H1 (cell line): Measurements from ENCODE around the gene ARHGAP8. TPM values are rescaled to one million over a fixed set of nuclear protein-coding genes. Genes with fewer than 3 reads are reported as not detected.
"Not testable (repeated sequence)": the region's sequence is repeated elsewhere in the genome, so short reads cannot be mapped to it uniquely, and the experiment has no call there.

Experiments
- CTCF ChIA-PET: fragments of 300-600 bp; sonication (Branson Sonifier 250); formaldehyde crosslinking; loops from one replicate; lab custom pipeline; 2021; ENCODE audit not compliant: partially characterized antibody; lab: Charles Lee
- POLR2A ChIA-PET: fragments of 300-600 bp; sonication (Branson Sonifier 250); formaldehyde crosslinking; loops from one replicate; lab custom pipeline; 2021; ENCODE audit warnings: inconsistent platforms; ENCODE audit not compliant: partially characterized antibody; lab: Charles Lee
- DNase-seq, 2 experiments: peaks; one replicate each; pipeline versions ENCODE4 v3.0.0 to v3.0.0-alpha.2; 2010 to 2022; ENCODE audit warnings: low spot score in 2 of 2, low read depth in 1 of 2, mixed read lengths in 1 of 2
- FAIRE-seq: peaks from 2 replicates; lab custom pipeline; 2011; peaks lifted over from hg19 to GRCh38; lab: Jason Lieb, UNC
- H2AFZ ChIP-seq: 2 replicates; pipeline ENCODE4 v1.8.1; 2012; ENCODE audit warnings: low read length, inconsistent platforms
- H2AK5ac ChIP-seq: 2 replicates; pipeline ENCODE4 v1.6.1; 2013; ENCODE audit warnings: low read depth, low read length
- H2BK120ac ChIP-seq: replicated peaks from 2 replicates; pipeline ENCODE3; 2013; ENCODE audit warnings: low read depth, low read length, inconsistent platforms
- H2BK12ac ChIP-seq: 2 replicates; pipeline ENCODE4 v1.6.1; 2013; ENCODE audit warnings: low read depth, low read length
- H2BK15ac ChIP-seq: 2 replicates; pipeline ENCODE4 v1.6.1; 2013; ENCODE audit warnings: low read length
- H2BK20ac ChIP-seq: 2 replicates; pipeline ENCODE4 v1.6.1; 2013; ENCODE audit warnings: low read length
- H2BK5ac ChIP-seq: 2 replicates; pipeline ENCODE4 v1.6.1; 2013; ENCODE audit warnings: low read depth, low read length
- H3K14ac ChIP-seq: 2 replicates; pipeline ENCODE4 v1.6.1; 2013; ENCODE audit warnings: inconsistent platforms; ENCODE audit not compliant: insufficient read length
- H3K18ac ChIP-seq: 2 replicates; pipeline ENCODE4 v1.6.1; 2013; ENCODE audit warnings: low read length; ENCODE audit errors: extremely low read depth
- H3K23ac ChIP-seq: 2 replicates; pipeline ENCODE4 v1.6.1; 2013; ENCODE audit warnings: inconsistent platforms; ENCODE audit not compliant: insufficient read length
- H3K23me2 ChIP-seq: 2 replicates; pipeline ENCODE4 v1.6.1; 2013; ENCODE audit warnings: low read depth, low read length
- H3K27ac ChIP-seq: 2 replicates; pipeline ENCODE4 v1.6.1; 2011; ENCODE audit warnings: low read depth, low read length, inconsistent platforms
- H3K27me3 ChIP-seq, 4 experiments: replicated peaks in 1 of 4; 1 replicate in 1 of 4; 2 replicates in 3 of 4; pipeline versions ENCODE4 v1.6.1 to v1.8.1; 2011 to 2013; ENCODE audit warnings: low read length in 3 of 4, mild to moderate bottlenecking in 3 of 4, inconsistent platforms in 2 of 4, mixed read lengths in 2 of 4, moderate library complexity in 1 of 4; ENCODE audit not compliant: control insufficient read depth in 3 of 4, insufficient read depth in 3 of 4; ENCODE audit errors: extremely low read depth in 1 of 4
- H3K36me3 ChIP-seq, 4 experiments: 2 replicates each; pipeline versions ENCODE4 v1.6.1 to v1.8.1; 2011 to 2013; ENCODE audit warnings: mild to moderate bottlenecking in 4 of 4, low read length in 3 of 4, moderate library complexity in 2 of 4, control low read depth in 1 of 4, inconsistent platforms in 1 of 4; ENCODE audit not compliant: insufficient read depth in 4 of 4, control insufficient read depth in 2 of 4
- H3K4ac ChIP-seq: replicated peaks from 2 replicates; pipeline ENCODE3; 2013; ENCODE audit warnings: low read length, low read depth, mixed read lengths, inconsistent platforms; ENCODE audit not compliant: insufficient read length
- H3K4me1 ChIP-seq, 4 experiments: replicated peaks in 1 of 4; 1 replicate in 1 of 4; 2 replicates in 3 of 4; pipeline versions ENCODE4 v1.6.1 to v1.8.1; 2011 to 2013; ENCODE audit warnings: low read length in 3 of 4, inconsistent platforms in 2 of 4, mixed read lengths in 1 of 4; ENCODE audit not compliant: insufficient read depth in 4 of 4, control insufficient read depth in 3 of 4
- H3K4me2 ChIP-seq, 2 experiments: 2 replicates each; pipeline versions ENCODE4 v1.6.1 to v1.8.1; 2011 to 2013; ENCODE audit warnings: low read depth in 2 of 2, low read length in 2 of 2, control low read depth in 1 of 2, inconsistent platforms in 1 of 2, mild to moderate bottlenecking in 1 of 2; ENCODE audit not compliant: insufficient read depth in 1 of 2
- H3K4me3 ChIP-seq, 4 experiments: fragments of 200-600, 300-600 bp in 1 of 4; sonication (generic), shearing (Covaris generic), sonication (Bioruptor Twin) in 1 of 4; 2 replicates each; pipeline versions ENCODE4 v1.5.1 to v1.8.1; 2011 to 2016; ENCODE audit warnings: low read length in 4 of 4, low read depth in 3 of 4, control low read depth in 2 of 4, inconsistent platforms in 2 of 4, mild to moderate bottlenecking in 2 of 4, mixed read lengths in 1 of 4, moderate library complexity in 1 of 4; ENCODE audit not compliant: insufficient read depth in 2 of 4; ENCODE audit errors: extremely low read depth in 1 of 4
- H3K56ac ChIP-seq: replicated peaks from 2 replicates; pipeline ENCODE3; 2013; ENCODE audit warnings: low read depth, mild to moderate bottlenecking, mixed read lengths, low read length, inconsistent platforms; ENCODE audit not compliant: insufficient read length
- H3K79me1 ChIP-seq: 2 replicates; pipeline ENCODE4 v1.6.1; 2013; ENCODE audit warnings: low read depth, low read length, control low read depth
- H3K79me2 ChIP-seq, 2 experiments: 2 replicates each; pipeline versions ENCODE4 v1.6.1 to v1.8.1; 2012 to 2013; ENCODE audit warnings: low read length in 2 of 2, mild to moderate bottlenecking in 2 of 2, inconsistent platforms in 1 of 2; ENCODE audit not compliant: insufficient read depth in 2 of 2, control insufficient read depth in 1 of 2
- H3K9ac ChIP-seq, 4 experiments: replicated peaks in 1 of 4; 1 replicate in 1 of 4; 2 replicates in 3 of 4; pipeline versions ENCODE4 v1.6.1 to v1.8.1; 2011 to 2013; ENCODE audit warnings: low read depth in 3 of 4, low read length in 3 of 4, control low read depth in 2 of 4, mild to moderate bottlenecking in 2 of 4, moderate library complexity in 2 of 4, inconsistent platforms in 1 of 4; ENCODE audit errors: extremely low read depth in 1 of 4
- H3K9me3 ChIP-seq, 2 experiments: 2 replicates each; pipeline versions ENCODE4 v1.6.1 to v1.8.1; 2012 to 2013; ENCODE audit warnings: mild to moderate bottlenecking in 2 of 2, moderate library complexity in 2 of 2, control low read depth in 1 of 2, inconsistent platforms in 1 of 2, low read depth in 1 of 2, low read length in 1 of 2, mixed read lengths in 1 of 2; ENCODE audit not compliant: insufficient read depth in 2 of 2
- H4K20me1 ChIP-seq, 2 experiments: replicated peaks in 1 of 2; 2 replicates each; pipeline versions ENCODE3 to v1.8.1; 2011 to 2013; ENCODE audit warnings: inconsistent platforms in 2 of 2, low read length in 2 of 2, mild to moderate bottlenecking in 1 of 2; ENCODE audit not compliant: insufficient read depth in 2 of 2, control insufficient read depth in 1 of 2
- H4K5ac ChIP-seq: 2 replicates; pipeline ENCODE4 v1.6.1; 2013; ENCODE audit warnings: low read length, low read depth, mixed read lengths, inconsistent platforms; ENCODE audit not compliant: insufficient read length
- H4K8ac ChIP-seq: 2 replicates; pipeline ENCODE4 v1.8.0; 2013; ENCODE audit warnings: mild to moderate bottlenecking, moderate library complexity, low read length, inconsistent platforms; ENCODE audit not compliant: insufficient read depth; ENCODE audit errors: extremely low read depth
- H4K91ac ChIP-seq: replicated peaks from 2 replicates; pipeline ENCODE3; 2013; ENCODE audit warnings: low read length, mixed read lengths, inconsistent platforms; ENCODE audit not compliant: insufficient read length
- WGBS, 2 experiments: shearing (Covaris generic) in 1 of 2; methylation state at CpG; one replicate each; pipeline versions ENCODE4 v1.1.6 to v1.1.7; 2013 to 2015; ENCODE audit warnings: low lambda C conversion rate in 2 of 2, mixed read lengths in 2 of 2, inconsistent platforms in 1 of 2, low coverage in 1 of 2, missing lambda C conversion rate in 1 of 2; ENCODE audit not compliant: insufficient replicate concordance in 2 of 2, insufficient coverage in 1 of 2, insufficient read length in 1 of 2; ENCODE audit errors: extremely low coverage in 1 of 2, missing lambda C conversion rate in 1 of 2; 5-methylcytosine and 5-hydroxymethylcytosine counted together
- polyA plus RNA-seq, 7 experiments: library from polyadenylated mRNA; depleted of rRNA in 3 of 7; stranded (reverse) in 5 of 7; unstranded in 2 of 7; fragments of >200 nt in 5 of 7; fragments of 200-250 nt in 2 of 7; gene quantifications; 1 replicate in 5 of 7; 2 replicates in 1 of 7; 4 replicates in 1 of 7; pipeline versions ENCODE4 v1.2.1 to v1.2.3, GENCODE V29; 2011 to 2013; ENCODE audit warnings: missing spikeins in 2 of 7, mixed read lengths in 2 of 7
- total RNA-seq: library from RNA; stranded (reverse); fragmentation: NEBNext Ultra II Directional; extraction: Animal tissue kit (Norgen Biotek cat#: 25700); gene quantifications from 2 replicates; pipeline ENCODE4 v1.2.1, GENCODE V29; 2021

Gene ARHGAP8
- total and polyA plus RNA-seq, 2 of the 8 experiments (the other 6 are each of a cell fraction or from before 2014, with no cell fraction given), result 35.6 to 47.7 TPM

DNA sequence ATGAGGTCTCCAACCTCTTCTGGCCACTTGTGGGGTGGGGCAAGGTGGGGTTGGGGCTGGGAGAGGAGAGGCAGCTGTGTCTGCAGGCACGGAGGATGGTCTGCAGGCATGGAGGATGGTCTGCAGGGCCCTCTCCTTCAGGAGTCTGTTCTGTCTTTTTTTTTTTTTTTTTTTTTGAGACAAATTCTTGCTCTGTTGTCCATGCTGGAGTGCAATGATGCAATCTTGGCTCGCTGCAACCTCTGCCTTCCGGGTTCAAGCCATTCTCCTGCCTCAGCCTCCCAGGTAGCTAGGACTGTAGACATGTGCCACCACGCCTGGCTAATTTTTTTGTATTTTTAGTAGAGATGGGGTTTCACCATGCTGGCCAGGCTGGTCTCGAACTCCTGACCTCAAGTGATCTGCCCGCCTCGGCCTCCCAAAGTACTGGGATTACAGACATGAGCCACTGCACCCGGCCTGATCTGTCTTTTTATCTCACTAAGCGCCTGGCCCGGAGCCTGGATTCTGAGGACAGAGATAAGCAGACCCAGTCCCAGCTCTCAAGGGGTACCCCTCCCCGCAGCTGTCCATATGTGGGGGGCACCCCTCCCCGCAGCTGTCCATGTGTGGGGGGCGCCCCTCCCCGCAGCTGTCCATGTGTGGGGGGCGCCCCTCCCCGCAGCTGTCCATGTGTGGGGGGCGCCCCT lies 47.7 kb downstream of the ARHGAP8 start:
- not testable (repeated sequence) for H2BK20ac ChIP-seq, H4K8ac ChIP-seq, DNase-seq, H2BK15ac ChIP-seq, H3K79me1 ChIP-seq, H3K18ac ChIP-seq, H2AFZ ChIP-seq, H3K27ac ChIP-seq, H4K20me1 ChIP-seq, FAIRE-seq, H2AK5ac ChIP-seq, H4K5ac ChIP-seq, H3K79me2 ChIP-seq, H3K4me3 ChIP-seq, H4K91ac ChIP-seq, H3K36me3 ChIP-seq, H3K14ac ChIP-seq, H3K27me3 ChIP-seq, H2BK12ac ChIP-seq, H3K4ac ChIP-seq, H3K23ac ChIP-seq, H3K56ac ChIP-seq, H2BK5ac ChIP-seq, H3K4me2 ChIP-seq, H3K9ac ChIP-seq, H3K23me2 ChIP-seq, H3K9me3 ChIP-seq, H2BK120ac ChIP-seq
- ChIA-PET POLR2A (interaction anchor here (0.6 kb wide), 1 partner anchor 424 kb away, joined by 3 read pairs; no protein-coding TSS in a partner anchor), CTCF (interaction anchor here (0.6 to 4.3 kb wide), 3 partner anchors 8 to 267 kb away, joined by 3 to 22 read pairs (median 4); no protein-coding TSS in a partner anchor)
- 93% methylated on average over 11 of the region's 17 CpGs; no CpG with 5 or more reads in 1 of the 2 experiments for WGBS, 2 experiments
- H3K4me1 ChIP-seq, result peaks cover 6 to 26% (median 15%) of the 10 kb centered on the region in 4 experiments
